Gastrocnemius medialis (tissue), 4 donors: Measurements from ENCODE around the gene ARHGEF18. TPM values are rescaled to one million over a fixed set of nuclear protein-coding genes. Genes with fewer than 3 reads are reported as not detected.

ENCODE experiments used
- ATAC-seq, 2 donors: fragments of 150-250 bp; one replicate each; pipeline ENCODE4 v1.9.1; 2016
- DNase-seq, 2 donors: peaks; one replicate each; pipeline ENCODE4 v3.0.0-alpha.2; 2019
- H3K27ac ChIP-seq, 4 donors: fragments of 200-600 bp; sonication (generic); 1 replicate in 1 of 4; 2 replicates in 3 of 4; pipeline ENCODE4 v1.5.1; 2016 to 2018; ENCODE audit warnings: mild to moderate bottlenecking in 2 of 4, moderate library complexity in 1 of 4
- H3K27me3 ChIP-seq, 3 donors: fragments of 200-600 bp; sonication (generic) in 2 of 3; 1 replicate in 1 of 3; 2 replicates in 2 of 3; pipeline versions ENCODE4 v1.5.1 to v1.6.0; 2016 to 2019; ENCODE audit warnings: mild to moderate bottlenecking in 1 of 3, moderate library complexity in 1 of 3
- H3K36me3 ChIP-seq, 2 donors: fragments of 200-600 bp; sonication (generic) in 1 of 2; one replicate each; pipeline ENCODE4 v1.5.1; 2017 to 2018
- H3K4me1 ChIP-seq, 2 donors: fragments of 200-600 bp; sonication (generic) in 1 of 2; one replicate each; pipeline ENCODE4 v1.5.1; 2016 to 2017; ENCODE audit warnings: mild to moderate bottlenecking in 2 of 2
- H3K4me3 ChIP-seq, 4 donors: fragments of 200-600 bp; sonication (generic) in 3 of 4; 1 replicate in 1 of 4; 2 replicates in 3 of 4; pipeline ENCODE4 v1.5.1; 2016 to 2019; ENCODE audit warnings: mild to moderate bottlenecking in 2 of 4
- H3K9me3 ChIP-seq, 3 donors: fragments of 200-600 bp; sonication (generic) in 2 of 3; 1 replicate in 1 of 3; 2 replicates in 2 of 3; pipeline ENCODE4 v1.5.1; 2016 to 2019
- CTCF ChIP-seq, 5 experiments: fragments of 450-650 bp in 3 of 5; fragments of 200-600 bp in 2 of 5; sonication (generic) in 2 of 5; IDR thresholded peaks in 4 of 5; conservative IDR thresholded peaks in 1 of 5; 1 replicate in 4 of 5; 2 replicates in 1 of 5; pipeline ENCODE4 v1.5.1; 2016 to 2019; ENCODE audit warnings: antibody characterized with exemption in 5 of 5, mild to moderate bottlenecking in 3 of 5, moderate library complexity in 3 of 5
- POLR2A ChIP-seq, 2 donors: fragments of 450-650 bp; IDR thresholded peaks; one replicate each; pipeline ENCODE4 v1.6.1; 2017; ENCODE audit warnings: antibody characterized with exemption in 2 of 2, mild to moderate bottlenecking in 2 of 2, moderate library complexity in 2 of 2
- in situ Hi-C, 4 donors: fragments of 200-750 bp; cut with MboI; loops; one replicate each; pipeline versions ENCODE4 v1.15.0 to v1.8.0; 2017; ENCODE audit warnings: low sequenced_read_pairs in 4 of 4
- intact Hi-C: fragments of 100-400 bp; cut with DNase I; formaldehyde crosslinking; loops from one replicate; pipeline ENCODE4 v1.15.1; 2023; ENCODE audit warnings: low total_unique reads
- total RNA-seq, 4 donors: library from RNA; depleted of rRNA; stranded (reverse); fragments of >200 nt; gene quantifications; one replicate each; pipeline versions ENCODE4 v1.1.0 to v1.2.3, GENCODE V29; 2016

ARHGEF18 gene
- total RNA-seq, 4 donors from 2014 or later: 7.9 to 11.3 (median 10.2) TPM

- Histone ChIP-seq H3K27ac (no peak overlapping the region), H3K27me3 (peaks cover 0 to 6% (median 2%) of the 10 kb centered on the region in 3 donors), H3K4me3 (no peak overlapping the region), H3K9me3 (no peaks in the 10 kb centered on the region), H3K4me1 (no peaks in the 10 kb centered on the region), H3K36me3 (no peaks in the 10 kb centered on the region)
- intact Hi-C loops: loop anchor here (10.0 kb wide), 1 partner anchor 333 kb away; the partner anchor contains the start of gene TRAPPC5
- TF ChIP-seq CTCF (IDR thresholded peaks at IDR 0.05 in 4 of 5, conservative IDR thresholded peaks at IDR 0.05 in 1 of 5) (no peak), POLR2A (IDR thresholded peaks at IDR 0.05) (no peak)
- in situ Hi-C loops: loop anchor here in 2 of 4 donors (25.0 kb wide), 1 partner anchor 460 kb away; no protein-coding TSS in a partner anchor
- ATAC-seq: no peak
- no peak for DNase-seq
Measured at GRCh38 chr19:7351861-7352260, 3.1 kb downstream of the ARHGEF18 start.

DNA sequence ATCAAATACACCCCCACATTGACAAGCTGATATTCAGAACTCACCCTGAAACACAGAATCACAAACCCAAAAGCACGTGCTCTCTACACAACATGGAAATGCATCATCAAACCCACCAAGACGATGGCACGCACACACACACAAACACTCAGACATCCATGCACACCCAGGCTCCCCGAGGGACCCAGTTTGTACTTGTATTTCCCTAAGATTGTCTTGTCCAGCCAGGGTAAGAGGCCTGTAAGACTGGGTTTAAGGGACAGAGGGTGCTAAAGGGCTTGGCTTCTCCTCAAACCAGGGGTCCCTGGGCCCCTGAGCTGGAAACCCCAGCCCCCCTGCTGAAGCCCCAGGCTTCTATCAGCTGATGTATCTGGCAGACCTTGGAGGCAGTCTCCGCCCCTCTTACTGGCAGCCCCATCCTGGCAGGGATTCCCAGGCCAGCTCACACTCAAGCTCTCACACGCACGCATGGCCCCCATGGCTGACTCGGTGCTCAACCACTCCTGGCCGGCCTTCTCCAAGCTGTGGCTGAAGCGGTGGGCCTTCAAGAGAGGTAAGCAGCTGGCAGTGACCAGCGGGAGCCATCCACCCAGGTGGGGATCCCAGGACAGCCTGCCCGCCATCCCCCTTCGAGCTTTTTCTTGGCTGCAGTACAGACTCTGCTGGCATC, 6.5 kb downstream of the ARHGEF18 start:
- in situ Hi-C loops (loop anchor here in 2 of 4 donors (25.0 kb wide), 1 partner anchor 457 kb away; no protein-coding TSS in a partner anchor), intact Hi-C loops (loop anchor here (10.0 kb wide), 1 partner anchor 330 kb away; the partner anchor contains the start of gene TRAPPC5)
- H3K36me3 ChIP-seq: no peaks in the 10 kb centered on the region
- no peaks in the 10 kb centered on the region for H3K4me1 ChIP-seq
- no peaks in the 10 kb centered on the region for H3K9me3 ChIP-seq
- H3K27me3 ChIP-seq: peaks cover 0 to 4% (median 2%) of the 10 kb centered on the region in 3 donors
- DNase-seq (no peak), ATAC-seq (no peak)
- TF ChIP-seq POLR2A (IDR thresholded peaks at IDR 0.05) (no peak), CTCF (IDR thresholded peaks at IDR 0.05 in 4 of 5, conservative IDR thresholded peaks at IDR 0.05 in 1 of 5) (no peak)
- no peak overlapping the region for H3K27ac ChIP-seq
- H3K4me3 ChIP-seq: no peak overlapping the region

- DNase-seq (no peak), ATAC-seq (no peak)
- Histone ChIP-seq H3K27ac (no peak overlapping the region), H3K9me3 (no peaks in the 10 kb centered on the region), H3K36me3 (no peaks in the 10 kb centered on the region), H3K4me3 (no peak overlapping the region), H3K27me3 (peaks cover 0 to 4% (median 2%) of the 10 kb centered on the region in 3 donors), H3K4me1 (no peaks in the 10 kb centered on the region)
- in situ Hi-C loops: loop anchor here in 2 of 4 donors (25.0 kb wide), 1 partner anchor 456 kb away; no protein-coding TSS in a partner anchor
- intact Hi-C loops: loop anchor here (10.0 kb wide), 1 partner anchor 329 kb away; the partner anchor contains the start of gene TRAPPC5
- TF ChIP-seq POLR2A (IDR thresholded peaks at IDR 0.05) (no peak), CTCF (IDR thresholded peaks at IDR 0.05 in 4 of 5, conservative IDR thresholded peaks at IDR 0.05 in 1 of 5) (no peak)
Measured at GRCh38 chr19:7355871-7356270, 7.1 kb downstream of the ARHGEF18 start.

DNA sequence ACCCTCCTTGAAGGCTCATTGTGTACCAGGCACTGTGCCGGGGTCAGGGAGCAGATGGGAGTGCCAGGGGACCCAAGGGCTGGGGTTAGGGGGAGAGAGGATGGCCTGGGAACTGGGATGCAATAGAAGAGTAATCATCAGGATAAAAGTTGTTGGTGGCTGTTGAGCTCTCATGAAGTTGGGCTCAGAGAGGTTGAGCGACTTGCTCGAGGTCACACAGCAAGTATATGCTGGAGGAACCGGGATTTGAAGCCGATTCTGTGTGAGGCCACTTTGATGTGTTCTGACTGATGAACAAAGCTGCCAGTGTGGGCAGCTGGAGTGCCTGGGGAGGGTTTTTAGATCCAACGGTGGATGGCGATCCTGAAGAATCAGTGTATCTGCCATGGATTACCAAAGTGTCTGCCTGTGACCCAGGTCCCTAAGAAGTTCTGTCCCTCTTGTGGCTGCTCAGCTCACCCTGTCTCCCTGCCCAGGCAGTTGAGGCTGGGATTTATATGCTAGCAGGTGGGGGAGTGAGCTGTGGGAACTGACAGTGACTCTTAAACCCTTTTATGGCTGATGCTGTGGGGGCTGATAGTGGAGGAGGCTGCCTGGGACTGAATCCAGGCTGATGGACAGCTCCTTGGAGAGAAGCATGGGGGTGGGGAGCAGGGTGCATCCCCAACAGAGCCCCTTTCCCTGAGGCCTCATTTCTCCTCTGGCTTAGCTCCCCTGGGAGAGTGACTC, 8.3 kb downstream of the ARHGEF18 start:
- no peaks in the 10 kb centered on the region for H3K9me3 ChIP-seq
- no peaks in the 10 kb centered on the region for H3K36me3 ChIP-seq
- DNase-seq (no peak), ATAC-seq (no peak)
- H3K27me3 ChIP-seq: peaks cover 0 to 4% (median 2%) of the 10 kb centered on the region in 3 donors
- in situ Hi-C loops: loop anchor here in 2 of 4 donors (25.0 kb wide), 1 partner anchor 455 kb away; no protein-coding TSS in a partner anchor
- no peaks in the 10 kb centered on the region for H3K4me1 ChIP-seq
- no peak overlapping the region for H3K27ac ChIP-seq
- no peak overlapping the region for H3K4me3 ChIP-seq
- TF ChIP-seq CTCF (IDR thresholded peaks at IDR 0.05 in 4 of 5, conservative IDR thresholded peaks at IDR 0.05 in 1 of 5) (no peak), POLR2A (IDR thresholded peaks at IDR 0.05) (no peak)
- intact Hi-C loops: loop anchor here (10.0 kb wide), 1 partner anchor 328 kb away; the partner anchor contains the start of gene TRAPPC5
